IPS-15b (cell line): ENCODE data around the gene PRSS50.

Experiments used
- H3K27me3 ChIP-seq: one replicate; pipeline ENCODE4 v1.6.1; 2013; ENCODE audit warnings: low read length; ENCODE audit not compliant: control insufficient read depth, insufficient read depth
- H3K36me3 ChIP-seq: one replicate; pipeline ENCODE4 v1.6.1; 2013; ENCODE audit warnings: low read length; ENCODE audit not compliant: control insufficient read depth, insufficient read depth
- H3K4me1 ChIP-seq: one replicate; pipeline ENCODE4 v1.6.1; 2013; ENCODE audit warnings: mild to moderate bottlenecking, low read length; ENCODE audit not compliant: control insufficient read depth, insufficient read depth
- H3K4me3 ChIP-seq: one replicate; pipeline ENCODE4 v1.5.1; 2013; ENCODE audit warnings: low read depth, low read length
- H3K9ac ChIP-seq: one replicate; pipeline ENCODE4 v1.6.1; 2013; ENCODE audit warnings: low read depth, mild to moderate bottlenecking, low read length
- H3K9me3 ChIP-seq: one replicate; pipeline ENCODE4 v1.6.1; 2013; ENCODE audit warnings: mild to moderate bottlenecking, low read length; ENCODE audit not compliant: control insufficient read depth, insufficient read depth

Gene PRSS50

GRCh38 chr3:46676601-46677410, 40.9 kb downstream of the PRSS50 start:
- Histone ChIP-seq H3K9ac (no peak overlapping the region), H3K27me3 (no peaks in the 10 kb centered on the region), H3K36me3 (no peaks in the 10 kb centered on the region), H3K4me1 (no peaks in the 10 kb centered on the region), H3K4me3 (no peak overlapping the region), H3K9me3 (no peaks in the 10 kb centered on the region)

- Histone ChIP-seq H3K4me3 (no peak overlapping the region), H3K9me3 (no peaks in the 10 kb centered on the region), H3K36me3 (no peaks in the 10 kb centered on the region), H3K27me3 (no peaks in the 10 kb centered on the region), H3K4me1 (no peaks in the 10 kb centered on the region), H3K9ac (no peak overlapping the region)
These were observed 41.7 kb downstream of the PRSS50 start for GRCh38 chr3:46675843-46676567.

DNA sequence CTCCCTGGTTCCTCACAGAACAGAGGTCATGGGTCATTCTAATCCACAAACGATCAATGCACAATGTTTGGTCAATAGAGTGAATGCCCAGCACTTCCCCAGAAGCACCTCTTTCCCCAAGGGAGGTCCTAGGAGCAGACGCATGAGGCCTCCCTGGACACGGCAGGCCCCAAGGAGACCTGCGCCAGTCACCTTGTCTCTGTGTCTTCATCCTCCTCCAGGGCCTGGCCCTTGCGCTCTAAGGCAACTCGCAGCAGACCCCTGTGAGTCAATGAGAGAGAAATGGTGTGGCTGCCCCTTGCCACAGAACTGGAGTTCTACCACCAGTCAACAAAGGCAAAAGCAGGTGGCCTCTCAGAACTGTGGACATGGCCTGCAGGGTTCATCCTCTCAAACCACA, 42.2 kb downstream of the PRSS50 start:
- Histone ChIP-seq H3K9me3 (no peaks in the 10 kb centered on the region), H3K4me3 (no peak overlapping the region), H3K9ac (no peak overlapping the region), H3K36me3 (no peaks in the 10 kb centered on the region), H3K27me3 (no peaks in the 10 kb centered on the region), H3K4me1 (no peaks in the 10 kb centered on the region)

GRCh38 chr3:46674031-46674845, 43.4 kb downstream of the PRSS50 start:
- no peaks in the 10 kb centered on the region for H3K9me3 ChIP-seq
- no peaks in the 10 kb centered on the region for H3K27me3 ChIP-seq
- no peaks in the 10 kb centered on the region for H3K4me1 ChIP-seq
- H3K36me3 ChIP-seq, result no peaks in the 10 kb centered on the region
- H3K9ac ChIP-seq, result no peak overlapping the region
- no peak overlapping the region for H3K4me3 ChIP-seq

DNA sequence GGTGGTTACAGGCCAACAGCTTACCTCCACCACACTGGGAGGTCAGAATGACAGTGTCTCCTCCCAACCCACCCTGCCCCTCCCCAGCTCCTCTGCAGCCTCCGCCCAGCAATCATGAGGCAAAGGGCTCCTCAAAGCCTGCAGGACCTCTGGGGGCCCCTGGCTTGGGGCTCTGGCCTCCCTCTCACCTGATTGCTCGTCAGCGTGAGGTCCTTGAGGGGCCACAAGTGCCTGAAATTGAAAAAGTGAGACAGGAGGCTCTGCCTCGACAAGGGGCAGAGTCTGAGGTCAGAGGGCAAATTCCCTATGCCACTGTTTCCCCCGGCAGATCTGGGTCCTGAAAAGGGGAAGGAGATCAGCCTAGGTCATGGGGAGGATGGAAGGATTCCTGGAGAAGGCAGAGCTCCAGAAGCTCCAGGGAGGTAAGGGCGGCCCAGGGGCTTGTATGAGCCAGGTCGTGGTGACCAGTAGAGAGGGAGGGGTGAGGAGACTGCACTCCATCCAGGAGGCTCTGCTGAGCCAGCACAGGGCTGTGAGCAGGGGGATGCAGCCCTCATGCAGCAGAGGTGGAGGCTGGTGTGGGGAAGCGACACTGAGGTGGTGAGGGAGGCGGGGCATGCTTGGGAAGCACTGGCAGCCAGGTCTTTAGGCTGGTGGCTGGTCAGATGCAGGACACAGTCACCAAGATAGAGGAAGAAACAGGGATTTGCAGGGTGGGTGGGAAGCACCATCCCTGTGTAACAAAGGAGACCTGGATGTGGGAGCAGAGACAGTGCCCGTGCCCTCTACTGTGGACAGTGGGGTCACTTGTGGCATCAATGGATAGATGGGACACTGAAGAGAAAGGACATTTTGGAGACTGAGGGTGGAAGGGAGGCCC, 44.3 kb downstream of the PRSS50 start:
- Histone ChIP-seq H3K4me3 (no peak overlapping the region), H3K4me1 (no peaks in the 10 kb centered on the region), H3K9me3 (no peaks in the 10 kb centered on the region), H3K36me3 (no peaks in the 10 kb centered on the region), H3K9ac (no peak overlapping the region), H3K27me3 (no peaks in the 10 kb centered on the region)

DNA sequence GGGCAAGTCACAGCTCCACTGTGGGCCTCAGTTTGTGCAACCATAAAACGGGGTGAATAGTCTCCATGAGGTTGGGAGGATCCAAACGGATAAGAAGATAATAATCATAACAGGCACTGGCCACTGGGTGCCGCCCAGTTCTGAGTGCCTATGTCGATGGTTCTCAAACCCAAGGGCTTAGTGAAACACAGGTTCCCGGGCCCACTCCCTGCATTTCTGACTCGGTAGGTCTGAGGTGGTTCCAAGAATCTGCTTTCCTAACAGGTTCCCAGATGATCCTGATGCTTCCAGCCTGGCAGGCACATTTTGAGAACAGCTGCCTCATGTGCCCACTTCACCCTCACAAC, 45.3 kb downstream of the PRSS50 start:
- Histone ChIP-seq H3K9ac (no peak overlapping the region), H3K36me3 (no peaks in the 10 kb centered on the region), H3K4me3 (no peak overlapping the region), H3K4me1 (no peaks in the 10 kb centered on the region), H3K27me3 (no peaks in the 10 kb centered on the region), H3K9me3 (no peaks in the 10 kb centered on the region)

- Histone ChIP-seq H3K27me3 (no peaks in the 10 kb centered on the region), H3K4me3 (no peak overlapping the region), H3K9ac (no peak overlapping the region), H3K4me1 (no peaks in the 10 kb centered on the region), H3K36me3 (no peaks in the 10 kb centered on the region), H3K9me3 (no peaks in the 10 kb centered on the region)
These were observed 45.9 kb downstream of the PRSS50 start for GRCh38 chr3:46671541-46672348.

GRCh38 chr3:46670891-46671427, 46.7 kb downstream of the PRSS50 start:
- Histone ChIP-seq H3K4me1 (no peaks in the 10 kb centered on the region), H3K4me3 (no peak overlapping the region), H3K9me3 (no peaks in the 10 kb centered on the region), H3K27me3 (no peaks in the 10 kb centered on the region), H3K9ac (no peak overlapping the region), H3K36me3 (no peaks in the 10 kb centered on the region)

DNA sequence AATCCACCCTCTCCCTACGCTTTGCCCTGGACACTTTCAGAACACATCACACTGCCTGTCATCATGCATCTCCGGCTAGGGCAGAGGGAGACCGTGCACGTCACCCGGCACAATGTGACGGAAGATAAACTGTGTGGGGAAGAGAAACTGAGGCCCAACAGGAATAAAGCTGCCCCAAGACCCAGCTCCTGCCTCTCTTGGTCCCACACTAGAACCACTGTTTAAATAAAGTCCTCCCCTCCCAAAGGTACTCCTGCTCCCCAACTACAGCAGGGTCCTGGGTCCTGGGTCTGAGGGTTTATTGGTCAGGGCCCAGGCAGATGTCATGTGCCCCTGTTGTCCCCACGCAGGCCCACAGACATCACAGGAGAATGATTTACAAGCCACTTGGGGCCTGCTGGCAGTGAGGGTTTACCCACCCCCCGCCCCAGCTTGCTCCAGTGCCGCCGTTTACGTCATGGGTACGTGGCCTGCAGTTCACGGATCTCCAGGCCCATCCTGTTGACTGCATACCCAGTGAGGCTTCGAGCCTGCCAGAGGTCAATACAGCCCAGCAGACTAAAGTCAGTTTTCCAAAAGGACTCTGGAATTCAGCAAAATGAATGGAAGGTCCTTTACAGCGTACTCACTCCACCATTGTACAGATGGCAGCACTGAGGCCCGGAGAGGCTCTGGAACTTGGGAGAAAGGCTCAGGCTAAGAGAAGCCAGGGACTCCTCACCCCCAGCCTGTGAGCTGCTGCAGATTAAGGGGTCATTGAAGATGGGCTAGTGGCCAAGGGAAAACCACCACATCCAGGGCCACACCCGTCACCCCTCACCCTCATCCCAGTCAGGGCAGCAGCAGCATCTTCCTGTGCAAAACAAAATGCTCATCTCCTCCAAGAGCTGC, 47.4 kb downstream of the PRSS50 start:
- no peaks in the 10 kb centered on the region for H3K9me3 ChIP-seq
- H3K4me3 ChIP-seq, result no peak overlapping the region
- H3K27me3 ChIP-seq, result no peaks in the 10 kb centered on the region
- H3K9ac ChIP-seq, result no peak overlapping the region
- no peaks in the 10 kb centered on the region for H3K36me3 ChIP-seq
- no peaks in the 10 kb centered on the region for H3K4me1 ChIP-seq
